CD4-positive, alpha-beta T cell treated with Interleukin-10 for 1 hour (primary cell): ENCODE results near the gene FERD3L.

ENCODE experiments used
- DNase-seq: peaks from one replicate; pipeline ENCODE4 v3.0.0-alpha.2; 2020

FERD3L gene

GRCh38 chr7:19116121-19117090 is 28.8 kb downstream of the FERD3L start:
- DNase-seq: no peak

GRCh38 chr7:19114551-19114855 is 30.7 kb downstream of the FERD3L start:
- DNase-seq: no peak

- no peak for DNase-seq
Observed at GRCh38 chr7:19113855-19114550, 31.2 kb downstream of the FERD3L start.

GRCh38 chr7:19113002-19113350 is 32.2 kb downstream of the FERD3L start:
- no peak for DNase-seq

GRCh38 chr7:19112274-19113001 is 32.8 kb downstream of the FERD3L start:
- no peak for DNase-seq

- DNase-seq: no peak
Observed at GRCh38 chr7:19111474-19112273, 33.5 kb downstream of the FERD3L start.

- DNase-seq: no peak
Observed at GRCh38 chr7:19110776-19111175, 34.4 kb downstream of the FERD3L start.

- no peak for DNase-seq
Observed at GRCh38 chr7:19110026-19110730, 35.0 kb downstream of the FERD3L start.

- DNase-seq: no peak
Observed at GRCh38 chr7:19109000-19109946, 35.9 kb downstream of the FERD3L start.

- DNase-seq: no peak
Observed at GRCh38 chr7:19107356-19108146, 37.7 kb downstream of the FERD3L start.

GRCh38 chr7:19107081-19107355 is 38.2 kb downstream of the FERD3L start:
- no peak for DNase-seq

- DNase-seq: no peak
Observed at GRCh38 chr7:19106241-19107080, 38.8 kb downstream of the FERD3L start.

GRCh38 chr7:19105546-19105945 is 39.7 kb downstream of the FERD3L start:
- no peak for DNase-seq

- DNase-seq: no peak
Observed at GRCh38 chr7:19104811-19105210, 40.4 kb downstream of the FERD3L start.

- no peak for DNase-seq
Observed at GRCh38 chr7:19102884-19103283, 42.3 kb downstream of the FERD3L start.

GRCh38 chr7:19101909-19102308 is 43.3 kb downstream of the FERD3L start:
- no peak for DNase-seq

GRCh38 chr7:19101472-19101871 is 43.7 kb downstream of the FERD3L start:
- no peak for DNase-seq

- no peak for DNase-seq
Observed at GRCh38 chr7:19099924-19100323, 45.3 kb downstream of the FERD3L start.

GRCh38 chr7:19099194-19099593 is 46.0 kb downstream of the FERD3L start:
- DNase-seq: no peak
